A549 (cell line): ENCODE data around the gene ADPGK. TPM values are rescaled to one million over a fixed set of nuclear protein-coding genes. Genes with fewer than 3 reads are reported as not detected.
"Not testable (repeated sequence)": the region's sequence is repeated elsewhere in the genome, so short reads cannot be mapped to it uniquely, and the experiment has no call there.

Experiments
- ATAC-seq, 2 experiments: fragments of 200-7000 bp in 1 of 2; fragments of >200 bp in 1 of 2; cut with Nextera tagmentation in 1 of 2; cut with Tn5 transposase in 1 of 2; 3 replicates each; pipeline versions ENCODE4 v1.8.0 to v1.9.1; 2018 to 2020; ENCODE audit warnings: mild to moderate bottlenecking in 1 of 2, moderate library complexity in 1 of 2
- CTCF ChIA-PET: fragments of 300-600 bp; sonication (Branson Sonifier 250); formaldehyde crosslinking; extraction: SDS; loops from one replicate; lab custom pipeline; 2021; ENCODE audit warnings: antibody characterized with exemption, inconsistent platforms; lab: Yijun Ruan, JAX
- POLR2A ChIA-PET: fragments of 350-600 bp; formaldehyde crosslinking; extraction: SDS; loops from one replicate; lab custom pipeline; 2021; ENCODE audit warnings: antibody characterized with exemption, inconsistent platforms; lab: Yijun Ruan, JAX
- DNase-seq, 2 experiments: peaks; one replicate each; pipeline versions ENCODE4 v3.0.0 to v3.0.0-alpha.2; 2011 to 2016; ENCODE audit warnings: low read depth in 1 of 2, low spot score in 1 of 2
- FAIRE-seq: peaks from 2 replicates; lab custom pipeline; 2011; peaks lifted over from hg19 to GRCh38; lab: Jason Lieb, UNC
- H3K27ac ChIP-seq, 2 experiments: fragments of >200 bp; sonication (Bioruptor Twin); formaldehyde crosslinking; 3 replicates each; pipeline ENCODE4 v1.5.1; 2016 to 2017
- H3K4me1 ChIP-seq: fragments of >200 bp; sonication (Bioruptor Twin); formaldehyde crosslinking; 3 replicates; pipeline ENCODE4 v1.6.1; 2016
- H3K4me2 ChIP-seq: fragments of >200 bp; sonication (Bioruptor Twin); formaldehyde crosslinking; 3 replicates; pipeline ENCODE4 v1.6.1; 2016
- H3K4me3 ChIP-seq: fragments of >200 bp; sonication (Bioruptor Twin); formaldehyde crosslinking; 3 replicates; pipeline ENCODE4 v1.5.1; 2016
- H3K9me3 ChIP-seq: fragments of >200 bp; sonication (Bioruptor Twin); formaldehyde crosslinking; 3 replicates; pipeline ENCODE4 v1.6.1; 2016
- CEBPB ChIP-seq, 2 experiments: fragments of >200 bp in 1 of 2; sonication (Bioruptor Twin) in 1 of 2; formaldehyde crosslinking in 1 of 2; IDR thresholded peaks; 2 replicates each; pipeline ENCODE4 v1.6.1; 2012 to 2016
- CHD2 ChIP-seq: fragments of 150-350 bp; IDR thresholded peaks from 2 replicates; pipeline ENCODE4 v1.6.1; 2014; ENCODE audit warnings: low read length; ENCODE audit not compliant: partially characterized antibody
- CHD4 ChIP-seq: fragments of 200-600 bp; sonication (generic); IDR thresholded peaks from 2 replicates; pipeline ENCODE4 v1.6.1; 2016; ENCODE audit warnings: antibody characterized with exemption, mild to moderate bottlenecking, borderline replicate concordance
- ESRRA ChIP-seq: fragments of 150-350 bp; IDR thresholded peaks from 2 replicates; pipeline ENCODE4 v1.6.1; 2014; ENCODE audit warnings: mild to moderate bottlenecking, low read length, borderline replicate concordance
- FOSB ChIP-seq: fragments of 250-450 bp; sonication (Bioruptor Pico); IDR thresholded peaks from 2 replicates; pipeline ENCODE4 v1.5.0; 2020; ENCODE audit warnings: mild to moderate bottlenecking, moderate library complexity
- HOXB13 ChIP-seq: fragments of 250-450 bp; sonication (Bioruptor Pico); IDR thresholded peaks from 2 replicates; pipeline ENCODE4 v1.5.0; 2020; ENCODE audit warnings: low read depth, mild to moderate bottlenecking, moderate library complexity
- KDM1A ChIP-seq: fragments of 200-600 bp; sonication (generic); IDR thresholded peaks from 2 replicates; pipeline ENCODE4 v1.6.1; 2016; ENCODE audit warnings: low read depth, mild to moderate bottlenecking
- NPAS2 ChIP-seq: fragments of 250-450 bp; sonication (Bioruptor Pico); IDR thresholded peaks from 2 replicates; pipeline ENCODE4 v1.8.0; 2022; ENCODE audit warnings: mild to moderate bottlenecking, moderate library complexity, borderline replicate concordance
- RAD21 ChIP-seq, 2 experiments: fragments of >200 bp in 1 of 2; sonication (Bioruptor Twin) in 1 of 2; formaldehyde crosslinking in 1 of 2; IDR thresholded peaks in 1 of 2; conservative IDR thresholded peaks in 1 of 2; 2 replicates in 1 of 2; 3 replicates in 1 of 2; pipeline ENCODE4 v1.6.1; 2012 to 2018; ENCODE audit warnings: inconsistent platforms in 1 of 2
- RNF2 ChIP-seq: fragments of 200-600 bp; sonication (generic); IDR thresholded peaks from 2 replicates; pipeline ENCODE4 v1.6.1; 2016; ENCODE audit warnings: low read depth, mild to moderate bottlenecking, antibody characterized with exemption, moderate library complexity, borderline replicate concordance
- SMC3 ChIP-seq: fragments of >200 bp; sonication (Bioruptor Twin); formaldehyde crosslinking; IDR thresholded peaks from 3 replicates; pipeline ENCODE4 v1.6.1; 2018; ENCODE audit warnings: inconsistent platforms
- TFCP2L1 ChIP-seq: fragments of 250-450 bp; sonication (Bioruptor Pico); IDR thresholded peaks from 2 replicates; pipeline ENCODE4 v1.5.0; 2021; ENCODE audit warnings: mild to moderate bottlenecking
- TP53 ChIP-seq: fragments of 250-450 bp; sonication (Bioruptor Pico); IDR thresholded peaks from 2 replicates; pipeline ENCODE4 v1.5.0; 2021; ENCODE audit warnings: mild to moderate bottlenecking, moderate library complexity
- ZC3H11A ChIP-seq: fragments of 450-650 bp; IDR thresholded peaks from 2 replicates; pipeline ENCODE4 v1.6.1; 2014; ENCODE audit warnings: antibody characterized with exemption, mild to moderate bottlenecking
- WGBS: methylation state at CpG from one replicate; pipeline ENCODE4 v1.1.6; 2017; ENCODE audit errors: missing lambda C conversion rate; 5-methylcytosine and 5-hydroxymethylcytosine counted together
- polyA plus RNA-seq, 4 experiments: library from polyadenylated mRNA; depleted of rRNA in 3 of 4; stranded (reverse); fragments of >200 nt; fragmentation: RNase III in 1 of 4; extraction: RNeasy Plus Mini Kit Qiagen cat#74134 plus additional on column Dnase treatment in 1 of 4; gene quantifications; 2 replicates in 3 of 4; 3 replicates in 1 of 4; pipeline ENCODE4 v1.2.3, GENCODE V29; 2011 to 2017
- TF ChIP-seq, protein P1 (sequence below): IDR thresholded peaks from 2 replicates; pipeline ENCODE4 v1.6.1; 2012
- TF ChIP-seq, protein P2 (sequence below): fragments of 450-650 bp; IDR thresholded peaks from 2 replicates; pipeline ENCODE4 v1.6.1; 2014; ENCODE audit warnings: antibody characterized with exemption
- TF ChIP-seq, protein P3 (sequence below): fragments of 250-450 bp; sonication (Bioruptor Pico); IDR thresholded peaks from 2 replicates; pipeline ENCODE4 v1.5.0; 2020; ENCODE audit warnings: low read depth, mild to moderate bottlenecking, moderate library complexity
- TF ChIP-seq, protein P4 (sequence below): IDR thresholded peaks from 2 replicates; pipeline ENCODE4 v1.6.1; 2012; ENCODE audit warnings: low read depth, borderline replicate concordance
- TF ChIP-seq, protein P5 (sequence below): fragments of >200 bp; sonication (Bioruptor Twin); formaldehyde crosslinking; IDR thresholded peaks from 3 replicates; pipeline ENCODE4 v1.6.1; 2016

Gene ADPGK
- polyA plus RNA-seq, 2 of the 4 experiments (the other 2 are of a cell fraction): 56.6 to 98.3 TPM

DNA sequence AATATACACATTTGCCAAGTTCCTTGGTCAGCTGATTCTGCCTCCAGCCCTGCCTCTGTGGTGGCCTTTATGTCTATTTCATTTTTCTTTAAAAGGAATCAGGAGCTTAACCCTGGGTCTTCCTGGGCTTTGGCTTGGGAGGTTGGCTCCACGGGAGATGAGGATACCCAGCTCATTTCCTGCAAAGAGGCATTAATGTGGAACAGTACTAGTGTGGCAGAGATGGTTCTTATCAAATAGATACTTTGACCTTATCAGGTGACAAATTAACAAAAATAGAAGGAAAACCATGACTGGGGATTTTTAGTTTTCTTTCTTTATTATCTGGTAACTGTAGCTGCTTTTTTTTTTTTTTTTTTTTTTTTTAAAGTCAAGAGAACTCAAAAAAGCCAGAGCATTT lies 54.7 kb downstream of the ADPGK start:
- ATAC-seq (no peak), DNase-seq (no peak), FAIRE-seq (no peak)
- CTCF ChIA-PET: interaction anchor here (0.5 to 2.4 kb wide), 8 partner anchors 9 to 233 kb away, joined by 3 to 7 read pairs (median 3); no protein-coding TSS in a partner anchor
- Histone ChIP-seq H3K27ac (no peak overlapping the region), H3K9me3 (no peaks in the 10 kb centered on the region), H3K4me1 (no peaks in the 10 kb centered on the region), H3K4me2 (no peak overlapping the region), H3K4me3 (no peak overlapping the region)
- POLR2A ChIA-PET: interaction anchor here (0.6 to 1.5 kb wide), 2 partner anchors 43 to 1838 kb away, joined by 3 to 4 read pairs; partner anchors contain the start of genes BBS4 and HIGD2B
- no peak for TF ChIP-seq SMC3
- TF ChIP-seq ZC3H11A: no peak
- no peak for TF ChIP-seq HOXB13 (CRISPR knock-in tag)
- no peak for TF ChIP-seq ESRRA
- no peak for TF ChIP-seq FOSB (CRISPR knock-in tag)
- no peak for TF ChIP-seq CHD2
- TF ChIP-seq RAD21 (conservative IDR thresholded peaks at IDR 0.05 in 1 of 2, IDR thresholded peaks at IDR 0.05 in 1 of 2): no peak
- no peak for TF ChIP-seq TP53
- WGBS: 82% methylated on average over 1 of the region's 1 CpG

DNA sequence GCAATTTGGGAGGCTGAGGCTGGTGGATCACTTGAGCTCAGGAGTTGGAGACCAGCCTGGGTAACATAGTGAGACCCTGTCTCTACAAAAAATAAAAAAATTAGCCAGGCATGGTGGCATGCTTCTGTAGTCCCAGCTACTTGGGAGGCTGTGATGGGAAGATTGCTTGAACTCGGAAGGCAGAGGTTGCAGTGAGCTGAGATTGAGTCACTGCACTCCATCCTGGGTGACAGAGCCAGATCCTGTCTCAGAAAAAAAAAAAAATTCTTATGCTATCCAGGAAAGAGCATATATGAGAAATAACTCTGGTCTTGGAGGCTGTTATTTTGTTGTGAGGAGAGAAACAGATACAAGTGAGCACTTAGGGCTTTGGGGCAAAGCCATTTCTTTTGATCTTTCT lies 55.3 kb downstream of the ADPGK start:
- ATAC-seq: not testable (repeated sequence)

DNA sequence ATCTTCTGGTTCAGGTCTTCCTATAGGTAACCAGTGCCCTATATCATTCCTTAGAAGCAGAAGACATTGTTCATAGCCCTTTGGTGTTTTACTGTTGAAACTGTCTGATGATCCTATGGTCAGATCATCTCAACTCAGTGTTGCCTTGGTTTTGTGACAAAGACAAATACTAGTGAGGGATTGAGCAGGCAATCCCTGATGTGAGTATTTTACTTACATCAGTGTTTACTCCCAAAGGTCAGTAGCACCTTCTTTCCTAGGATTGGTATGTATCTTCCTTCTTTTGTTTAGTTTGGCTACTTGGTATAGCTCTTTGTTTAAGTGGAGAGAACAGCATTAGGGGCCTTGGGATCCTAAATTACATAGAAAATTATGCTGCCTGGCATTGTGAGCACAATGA lies 56.4 kb downstream of the ADPGK start:
- no peak for ATAC-seq
- Histone ChIP-seq H3K27ac (no peak overlapping the region), H3K4me1 (no peaks in the 10 kb centered on the region), H3K4me3 (no peak overlapping the region), H3K9me3 (no peaks in the 10 kb centered on the region)
- no peak for FAIRE-seq
- no peak for DNase-seq
- ChIA-PET POLR2A (no interaction called here), CTCF (interaction anchor here (1.6 to 2.4 kb wide), 2 partner anchors 12 to 13 kb away, joined by 3 to 5 read pairs; no protein-coding TSS in a partner anchor)
- TF ChIP-seq CHD4 (no peak), KDM1A (no peak), CHD2 (no peak), ESRRA (no peak), TFCP2L1 (CRISPR knock-in tag) (no peak), NPAS2 (no peak), RNF2 (no peak), CEBPB (IDR thresholded peaks at IDR 0.05) (no peak)
- TF ChIP-seq, protein P1, sequence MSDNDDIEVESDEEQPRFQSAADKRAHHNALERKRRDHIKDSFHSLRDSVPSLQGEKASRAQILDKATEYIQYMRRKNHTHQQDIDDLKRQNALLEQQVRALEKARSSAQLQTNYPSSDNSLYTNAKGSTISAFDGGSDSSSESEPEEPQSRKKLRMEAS: no peak
- TF ChIP-seq, protein P2, sequence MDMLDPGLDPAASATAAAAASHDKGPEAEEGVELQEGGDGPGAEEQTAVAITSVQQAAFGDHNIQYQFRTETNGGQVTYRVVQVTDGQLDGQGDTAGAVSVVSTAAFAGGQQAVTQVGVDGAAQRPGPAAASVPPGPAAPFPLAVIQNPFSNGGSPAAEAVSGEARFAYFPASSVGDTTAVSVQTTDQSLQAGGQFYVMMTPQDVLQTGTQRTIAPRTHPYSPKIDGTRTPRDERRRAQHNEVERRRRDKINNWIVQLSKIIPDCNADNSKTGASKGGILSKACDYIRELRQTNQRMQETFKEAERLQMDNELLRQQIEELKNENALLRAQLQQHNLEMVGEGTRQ: no peak
- TF ChIP-seq, protein P3, sequence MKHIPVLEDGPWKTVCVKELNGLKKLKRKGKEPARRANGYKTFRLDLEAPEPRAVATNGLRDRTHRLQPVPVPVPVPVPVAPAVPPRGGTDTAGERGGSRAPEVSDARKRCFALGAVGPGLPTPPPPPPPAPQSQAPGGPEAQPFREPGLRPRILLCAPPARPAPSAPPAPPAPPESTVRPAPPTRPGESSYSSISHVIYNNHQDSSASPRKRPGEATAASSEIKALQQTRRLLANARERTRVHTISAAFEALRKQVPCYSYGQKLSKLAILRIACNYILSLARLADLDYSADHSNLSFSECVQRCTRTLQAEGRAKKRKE: no peak
- TF ChIP-seq, protein P4, sequence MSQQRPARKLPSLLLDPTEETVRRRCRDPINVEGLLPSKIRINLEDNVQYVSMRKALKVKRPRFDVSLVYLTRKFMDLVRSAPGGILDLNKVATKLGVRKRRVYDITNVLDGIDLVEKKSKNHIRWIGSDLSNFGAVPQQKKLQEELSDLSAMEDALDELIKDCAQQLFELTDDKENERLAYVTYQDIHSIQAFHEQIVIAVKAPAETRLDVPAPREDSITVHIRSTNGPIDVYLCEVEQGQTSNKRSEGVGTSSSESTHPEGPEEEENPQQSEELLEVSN: no peak
- TF ChIP-seq, protein P5, sequence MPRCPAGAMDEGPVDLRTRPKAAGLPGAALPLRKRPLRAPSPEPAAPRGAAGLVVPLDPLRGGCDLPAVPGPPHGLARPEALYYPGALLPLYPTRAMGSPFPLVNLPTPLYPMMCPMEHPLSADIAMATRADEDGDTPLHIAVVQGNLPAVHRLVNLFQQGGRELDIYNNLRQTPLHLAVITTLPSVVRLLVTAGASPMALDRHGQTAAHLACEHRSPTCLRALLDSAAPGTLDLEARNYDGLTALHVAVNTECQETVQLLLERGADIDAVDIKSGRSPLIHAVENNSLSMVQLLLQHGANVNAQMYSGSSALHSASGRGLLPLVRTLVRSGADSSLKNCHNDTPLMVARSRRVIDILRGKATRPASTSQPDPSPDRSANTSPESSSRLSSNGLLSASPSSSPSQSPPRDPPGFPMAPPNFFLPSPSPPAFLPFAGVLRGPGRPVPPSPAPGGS: no peak
- TF ChIP-seq, all 56 proteins: peak for 0
- H3K4me2 ChIP-seq: no peak overlapping the region

More for the DNA sequence above, 55.3 kb downstream of the ADPGK start:
- H3K27ac ChIP-seq, H3K4me3 ChIP-seq, FAIRE-seq, H3K4me2 ChIP-seq, DNase-seq, H3K4me1 ChIP-seq, H3K9me3 ChIP-seq: not testable (repeated sequence)
- WGBS: 89% methylated on average over 1 of the region's 1 CpG
- POLR2A ChIA-PET: interaction anchor here (1.5 kb wide), 1 partner anchor 42 kb away, joined by 4 read pairs; the partner anchor contains the start of genes BBS4 and HIGD2B
- CTCF ChIA-PET: interaction anchor here (0.5 to 2.4 kb wide), 6 partner anchors 10 to 68 kb away, joined by 3 to 7 read pairs (median 4); no protein-coding TSS in a partner anchor

DNA sequence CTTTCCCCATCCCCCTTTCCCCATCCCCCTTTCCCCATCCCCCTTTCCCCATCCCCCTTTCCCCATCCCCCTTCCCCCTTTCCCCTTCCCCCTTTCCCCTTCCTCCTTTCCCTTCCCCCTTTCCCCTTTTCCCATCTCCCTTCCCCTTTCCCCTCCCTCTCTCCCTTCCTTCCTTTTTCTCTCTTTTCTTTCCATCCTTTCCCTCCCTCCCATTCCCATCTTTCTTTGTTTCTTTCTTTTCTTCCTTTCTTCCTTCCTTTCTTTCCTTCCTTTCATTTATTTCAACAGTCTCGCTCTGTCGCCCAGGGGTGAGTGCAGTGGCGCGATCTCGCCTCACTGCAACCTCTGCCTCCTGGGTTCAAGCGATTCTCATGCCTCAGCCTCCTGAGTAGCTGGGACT lies 57.7 kb downstream of the ADPGK start:
- WGBS: 97% methylated on average over 6 of the region's 6 CpGs
- DNase-seq, POLR2A ChIA-PET, H3K4me2 ChIP-seq, H3K9me3 ChIP-seq, FAIRE-seq, H3K27ac ChIP-seq, H3K4me1 ChIP-seq, ATAC-seq, H3K4me3 ChIP-seq: not testable (repeated sequence)
- CTCF ChIA-PET: interaction anchor here (0.6 kb wide), 1 partner anchor 51 kb away, joined by 3 read pairs; no protein-coding TSS in a partner anchor
